Measurements from ENCODE around the gene SLC16A10. TPM values are rescaled to one million over a fixed set of nuclear protein-coding genes. Genes with fewer than 3 reads are reported as not detected.

SLC16A10 gene
- total RNA-seq, 1 donor from 2014 or later: 4.1 TPM

DNA sequence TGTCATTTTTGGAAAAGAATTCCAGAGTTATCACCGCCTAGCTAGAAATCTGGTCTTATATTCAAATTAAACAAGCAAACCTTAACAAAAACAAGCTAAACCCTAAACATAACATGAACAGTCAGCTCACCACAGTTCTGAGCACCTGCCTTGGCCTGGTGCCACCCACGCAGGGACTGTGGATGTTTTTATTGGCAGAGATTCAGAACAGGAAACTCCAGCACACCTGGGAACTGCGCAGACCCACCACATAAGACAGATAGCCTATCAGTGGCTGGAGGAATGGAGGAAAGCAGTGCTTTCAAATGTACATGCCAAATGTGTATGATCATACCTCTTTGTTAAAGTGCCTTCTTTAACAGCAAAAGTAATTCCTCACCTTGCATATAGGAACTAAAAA, 8.9 kb downstream of the SLC16A10 start:
- Mint-ChIP-seq H3K4me3 (ENCODE audit: unreplicated experiment) (no peak overlapping the region), H3K36me3 (ENCODE audit: unreplicated experiment) (peaks cover 9% of the 10 kb centered on the region), H3K9me3 (ENCODE audit: unreplicated experiment) (peaks cover 1% of the 10 kb centered on the region), H3K4me1 (ENCODE audit: low read depth, unreplicated experiment) (no peaks in the 10 kb centered on the region), H3K27ac (ENCODE audit: unreplicated experiment) (no peak overlapping the region), H3K27me3 (ENCODE audit: unreplicated experiment) (no peaks in the 10 kb centered on the region)
- TF ChIP-seq CTCF (IDR thresholded peaks at IDR 0.05; ENCODE audit: partially characterized antibody, unreplicated experiment): no peak
- no peak for DNase-seq

DNA sequence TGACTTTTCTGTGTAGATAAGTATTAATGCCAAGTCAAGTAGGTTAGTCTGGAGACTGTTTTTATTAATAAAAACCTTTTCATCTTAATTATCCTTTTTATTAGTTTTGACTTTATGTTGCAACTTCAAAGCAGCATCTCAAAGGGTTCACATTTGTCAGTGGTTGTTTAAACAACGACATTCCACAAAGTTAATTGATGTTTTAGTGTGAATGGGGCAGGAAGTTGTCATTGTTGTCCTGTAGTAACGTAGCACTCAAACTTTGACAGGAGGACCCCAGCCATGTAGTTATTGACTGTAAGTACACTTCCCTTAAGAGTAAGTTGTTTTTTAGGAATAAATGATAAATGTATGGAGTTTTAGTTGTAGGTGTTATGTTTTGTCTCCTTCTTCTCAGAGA, 11.3 kb downstream of the SLC16A10 start:
- Mint-ChIP-seq H3K9me3 (ENCODE audit: unreplicated experiment) (peaks cover 1% of the 10 kb centered on the region), H3K27me3 (ENCODE audit: unreplicated experiment) (no peaks in the 10 kb centered on the region), H3K4me1 (ENCODE audit: low read depth, unreplicated experiment) (no peaks in the 10 kb centered on the region), H3K36me3 (ENCODE audit: unreplicated experiment) (peaks cover 9% of the 10 kb centered on the region), H3K4me3 (ENCODE audit: unreplicated experiment) (no peak overlapping the region), H3K27ac (ENCODE audit: unreplicated experiment) (no peak overlapping the region)
- no peak for TF ChIP-seq CTCF (IDR thresholded peaks at IDR 0.05; ENCODE audit: partially characterized antibody, unreplicated experiment)
- no peak for DNase-seq

GRCh38 chr6:111101987-111102386, 14.7 kb downstream of the SLC16A10 start:
- no peak for TF ChIP-seq CTCF (IDR thresholded peaks at IDR 0.05; ENCODE audit: partially characterized antibody, unreplicated experiment)
- no peak for DNase-seq
- Mint-ChIP-seq H3K9me3 (ENCODE audit: unreplicated experiment) (no peaks in the 10 kb centered on the region), H3K27me3 (ENCODE audit: unreplicated experiment) (no peaks in the 10 kb centered on the region), H3K4me3 (ENCODE audit: unreplicated experiment) (no peak overlapping the region), H3K27ac (ENCODE audit: unreplicated experiment) (no peak overlapping the region), H3K36me3 (ENCODE audit: unreplicated experiment) (no peaks in the 10 kb centered on the region), H3K4me1 (ENCODE audit: low read depth, unreplicated experiment) (no peaks in the 10 kb centered on the region)

GRCh38 chr6:111105578-111105977, 18.3 kb downstream of the SLC16A10 start:
- TF ChIP-seq CTCF (IDR thresholded peaks at IDR 0.05; ENCODE audit: partially characterized antibody, unreplicated experiment): no peak
- H3K36me3 Mint-ChIP-seq (ENCODE audit: unreplicated experiment): no peaks in the 10 kb centered on the region
- no peak overlapping the region for H3K4me3 Mint-ChIP-seq (ENCODE audit: unreplicated experiment)
- no peak overlapping the region for H3K27ac Mint-ChIP-seq (ENCODE audit: unreplicated experiment)
- no peaks in the 10 kb centered on the region for H3K4me1 Mint-ChIP-seq (ENCODE audit: low read depth, unreplicated experiment)
- H3K9me3 Mint-ChIP-seq (ENCODE audit: unreplicated experiment): no peaks in the 10 kb centered on the region
- no peaks in the 10 kb centered on the region for H3K27me3 Mint-ChIP-seq (ENCODE audit: unreplicated experiment)
- DNase-seq: no peak

DNA sequence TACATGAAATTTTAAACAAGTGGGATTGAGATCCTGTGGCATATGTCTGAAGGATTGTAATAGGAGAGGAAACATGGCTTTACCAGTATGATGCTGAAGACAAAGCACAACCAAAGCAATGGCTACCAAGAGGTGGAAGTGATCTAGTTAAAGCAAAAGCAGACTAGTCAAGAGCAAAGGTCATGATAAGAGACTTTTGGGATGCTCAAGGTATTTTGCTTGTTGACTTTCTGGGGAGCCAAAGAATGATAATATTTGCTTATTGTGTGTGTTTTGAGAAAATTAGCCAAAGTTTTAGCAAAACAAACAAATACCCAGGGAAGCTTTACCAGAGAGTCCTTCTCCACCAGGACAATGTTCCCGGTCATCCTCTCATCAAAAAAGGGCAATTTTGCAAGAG, 20.3 kb downstream of the SLC16A10 start:
- DNase-seq: no peak
- no peak overlapping the region for H3K4me3 Mint-ChIP-seq (ENCODE audit: unreplicated experiment)
- H3K36me3 Mint-ChIP-seq (ENCODE audit: unreplicated experiment): no peaks in the 10 kb centered on the region
- no peaks in the 10 kb centered on the region for H3K27me3 Mint-ChIP-seq (ENCODE audit: unreplicated experiment)
- no peak overlapping the region for H3K27ac Mint-ChIP-seq (ENCODE audit: unreplicated experiment)
- TF ChIP-seq CTCF (IDR thresholded peaks at IDR 0.05; ENCODE audit: partially characterized antibody, unreplicated experiment): no peak
- no peaks in the 10 kb centered on the region for H3K4me1 Mint-ChIP-seq (ENCODE audit: low read depth, unreplicated experiment)
- H3K9me3 Mint-ChIP-seq (ENCODE audit: unreplicated experiment): no peaks in the 10 kb centered on the region
